ENCODE results near the gene DMTF1.
"Not testable (repeated sequence)": the region's sequence is repeated elsewhere in the genome, so short reads cannot be mapped to it uniquely, and the experiment has no call there.

The DMTF1 gene

DNA sequence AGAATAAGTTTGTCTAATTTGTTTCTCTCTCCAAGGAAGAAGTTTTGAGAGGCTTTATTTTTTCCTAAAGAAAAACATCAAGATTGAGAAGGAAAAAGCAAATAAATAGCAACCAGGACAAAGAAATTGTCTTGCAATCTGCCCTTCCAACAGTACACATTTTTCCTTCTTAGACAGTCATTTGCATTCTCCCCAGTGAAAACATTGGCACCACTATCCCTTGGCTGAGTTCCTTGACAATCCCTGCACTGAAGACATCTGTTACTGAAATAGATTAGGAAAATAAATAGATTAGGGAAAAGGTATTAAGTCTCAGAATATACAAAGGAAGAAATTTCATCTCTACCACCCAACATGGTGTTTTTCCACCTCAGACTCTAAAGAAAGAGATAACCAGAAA is 79.5 kb downstream of the DMTF1 start:
- no peak for DNase-seq

DNA sequence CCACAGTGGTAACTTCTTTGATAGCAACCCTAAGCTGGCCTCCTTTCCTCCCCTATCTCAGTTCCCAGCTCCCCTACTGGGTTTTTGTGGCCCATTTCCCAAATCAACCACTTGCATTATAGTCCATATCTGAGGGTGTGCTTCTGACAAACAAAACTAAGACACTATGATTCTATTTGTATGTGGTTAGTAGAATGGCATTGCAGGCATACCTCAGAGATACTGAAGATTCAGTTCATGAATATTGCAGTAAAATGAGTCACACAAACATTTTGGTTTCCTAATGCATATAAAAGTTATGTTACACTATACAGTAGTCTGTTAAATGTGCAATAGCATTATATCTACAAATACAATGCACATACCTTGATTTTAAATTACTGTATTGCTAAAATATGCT is 82.7 kb downstream of the DMTF1 start:
- no peak for DNase-seq

DNA sequence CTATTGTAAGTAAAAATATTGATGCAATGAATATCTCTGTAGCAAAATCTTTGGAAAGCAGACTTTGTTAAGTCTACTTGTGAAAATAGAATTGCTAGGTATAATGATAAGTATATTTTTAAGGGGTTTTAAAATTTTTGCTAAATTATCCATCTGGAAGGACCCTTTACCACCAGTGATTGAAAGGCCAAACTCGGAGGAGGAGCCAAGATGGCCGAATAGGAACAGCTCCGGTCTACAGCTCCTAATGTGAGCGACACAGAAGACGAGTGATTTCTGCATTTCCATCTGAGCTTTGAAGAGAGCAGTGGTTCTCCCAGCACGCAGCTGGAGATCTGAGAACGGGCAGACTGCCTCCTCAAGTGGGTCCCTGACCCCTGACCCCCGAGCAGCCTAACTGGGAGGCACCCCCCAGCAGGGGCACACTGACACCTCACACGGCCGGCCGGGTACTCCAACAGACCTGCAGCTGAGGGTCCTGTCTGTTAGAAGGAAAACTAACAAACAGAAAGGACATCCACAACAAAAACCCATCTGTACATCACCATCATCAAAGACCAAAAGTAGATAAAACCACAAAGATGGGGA is 86.3 kb downstream of the DMTF1 start:
- DNase-seq: not testable (repeated sequence)

DNA sequence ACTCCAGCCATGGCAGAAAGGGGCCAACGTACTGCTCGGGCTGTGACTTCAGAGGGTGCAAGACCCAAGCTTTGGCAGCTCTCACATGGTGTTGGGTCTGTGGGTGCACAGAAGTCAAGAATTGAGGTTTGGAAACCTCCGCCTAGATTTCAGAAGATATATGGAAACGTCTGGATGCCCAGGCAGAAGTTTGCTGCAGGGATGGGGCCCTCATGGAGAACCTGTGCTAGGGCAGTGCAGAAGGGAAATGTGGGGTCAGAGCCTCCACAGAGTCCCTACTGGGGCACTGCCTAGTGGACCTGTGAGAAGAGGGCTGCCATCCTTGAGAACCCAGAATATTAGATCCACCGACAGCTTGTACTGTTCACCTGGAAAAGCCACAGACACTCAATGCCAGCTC is 93.4 kb downstream of the DMTF1 start:
- not testable (repeated sequence) for DNase-seq

All from CD4-positive, alpha-beta T cell treated with Interleukin-10 for 1 hour (primary cell).